SH-SY5Y (cell line): ENCODE measurements around the gene SF3B2.

ENCODE experiments used
- GATA2 ChIP-seq: IDR thresholded peaks from 2 replicates; pipeline ENCODE4 v1.6.1; 2011; ENCODE audit warnings: mild to moderate bottlenecking, low read depth, low read length
- GATA3 ChIP-seq: IDR thresholded peaks from 2 replicates; pipeline ENCODE4 v1.6.1; 2011; ENCODE audit warnings: low read depth, mild to moderate bottlenecking, low read length, moderate library complexity

SF3B2 gene

DNA sequence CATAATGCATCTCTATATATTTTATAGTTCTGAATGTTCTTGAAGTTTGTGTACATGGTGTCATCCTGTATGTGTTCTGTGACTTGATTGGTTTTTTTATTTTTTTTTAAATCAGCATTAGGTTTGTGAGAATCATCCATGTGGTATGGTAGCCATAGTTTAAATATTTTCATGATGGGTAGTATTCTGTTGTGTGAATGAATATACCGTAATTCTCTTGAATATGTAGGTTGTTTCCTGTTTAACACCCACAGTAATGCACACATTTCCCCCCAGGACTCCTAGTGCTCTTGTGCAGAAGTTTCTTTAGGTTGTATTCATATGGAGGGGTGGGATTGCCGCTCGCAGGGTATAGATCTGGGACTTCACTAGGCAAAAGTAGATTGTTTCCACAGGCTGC lies 19.9 kb downstream of the SF3B2 start:
- no peak for TF ChIP-seq GATA2
- no peak for TF ChIP-seq GATA3

DNA sequence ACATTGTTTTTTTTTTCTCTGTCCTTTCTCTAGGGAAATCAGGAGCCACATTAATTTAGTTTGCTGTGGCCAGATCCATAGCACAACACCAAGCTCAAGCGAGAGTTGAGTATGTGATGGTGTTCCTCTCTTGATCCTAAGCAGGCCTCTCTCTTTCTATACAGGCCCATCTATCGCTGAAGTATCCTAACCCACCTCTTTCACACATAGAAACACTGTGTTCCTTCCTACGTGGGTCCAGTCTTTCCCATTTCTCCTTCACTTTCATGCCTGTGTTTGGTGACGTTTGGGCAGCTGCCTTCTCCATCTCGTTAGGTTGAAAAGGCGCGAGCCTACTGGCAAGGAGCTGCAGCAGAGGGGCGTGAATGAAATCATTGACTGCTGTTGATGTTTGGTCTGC lies 20.4 kb downstream of the SF3B2 start:
- no peak for TF ChIP-seq GATA2
- TF ChIP-seq GATA3: no peak

DNA sequence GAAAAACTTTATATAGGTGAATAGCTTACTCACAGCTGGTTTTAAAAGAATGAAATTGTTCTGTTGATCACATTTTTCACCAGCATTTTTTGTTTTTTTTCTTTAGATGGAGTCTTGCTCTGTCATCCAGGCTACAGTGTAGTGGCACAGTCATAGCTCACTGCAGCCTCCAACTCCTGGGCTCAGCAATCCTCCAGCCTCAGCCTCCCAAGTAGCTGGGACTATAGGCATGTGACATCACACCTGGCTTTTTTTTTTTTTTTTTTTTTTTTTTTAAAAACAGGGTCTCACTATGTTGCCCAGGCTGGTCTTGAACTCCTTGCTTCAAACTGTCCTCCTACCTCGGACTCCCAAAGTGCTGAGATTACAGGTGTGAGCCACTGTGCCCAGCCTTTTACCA lies 21.5 kb downstream of the SF3B2 start:
- TF ChIP-seq GATA3 (no peak), GATA2 (no peak)

DNA sequence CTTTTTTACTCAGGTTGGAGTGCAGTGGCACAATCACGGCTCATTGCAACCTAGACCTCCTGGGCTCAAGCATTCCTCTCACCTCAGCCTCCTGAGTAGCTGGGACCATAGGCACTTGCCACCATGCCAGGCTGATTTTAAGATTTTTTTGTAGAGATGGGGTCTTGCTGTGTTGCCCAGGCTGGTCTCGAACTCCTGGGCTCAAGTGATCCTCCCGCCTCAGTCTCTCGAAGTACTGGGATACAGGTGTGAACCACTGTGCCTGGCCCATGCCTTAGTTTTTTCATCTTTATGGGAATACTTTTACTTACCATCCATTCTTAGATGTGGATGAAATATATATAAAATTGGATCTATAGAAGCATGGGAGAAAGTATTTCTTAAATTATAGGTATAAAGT lies 23.1 kb downstream of the SF3B2 start:
- no peak for TF ChIP-seq GATA3
- TF ChIP-seq GATA2: no peak

DNA sequence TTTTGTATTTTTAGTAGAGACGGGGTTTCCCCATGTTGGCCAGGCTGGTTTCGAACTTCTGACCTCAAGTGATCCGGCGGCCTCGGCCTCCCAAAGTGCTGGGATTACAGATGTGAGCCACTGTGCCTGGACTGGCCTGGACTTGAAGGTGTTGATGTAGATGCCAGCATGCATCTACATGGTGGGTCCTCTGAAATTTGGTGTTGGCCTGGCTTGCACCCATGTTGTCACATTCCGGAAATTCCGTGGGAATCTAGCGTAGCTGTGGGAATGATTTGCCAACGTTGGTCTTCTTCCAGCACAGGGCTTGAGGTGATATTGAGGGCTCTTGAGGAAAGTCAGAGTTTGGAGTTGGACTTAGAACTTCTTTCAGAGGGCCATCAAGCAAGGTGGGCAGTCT lies 24.4 kb downstream of the SF3B2 start:
- TF ChIP-seq GATA3 (no peak), GATA2 (no peak)

DNA sequence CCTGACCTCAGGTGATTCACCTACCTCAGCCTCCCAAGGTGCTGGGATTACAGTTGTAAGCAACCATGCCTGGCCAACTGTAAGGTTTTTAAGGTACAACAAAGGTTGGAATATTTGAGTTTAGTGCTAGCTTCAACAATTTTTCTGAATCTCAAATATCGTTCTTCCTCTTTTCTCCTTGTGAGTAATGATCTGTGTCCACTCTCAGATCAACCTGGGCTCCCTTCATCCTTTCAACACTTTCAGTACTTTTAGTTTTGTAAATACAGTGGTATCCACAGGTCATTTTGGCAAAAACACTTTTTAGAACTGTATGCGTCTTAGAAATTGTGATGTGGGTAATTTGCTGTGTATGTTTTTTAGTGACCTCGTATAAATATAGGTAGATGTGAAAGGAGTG lies 25.8 kb downstream of the SF3B2 start:
- no peak for TF ChIP-seq GATA3
- no peak for TF ChIP-seq GATA2

DNA sequence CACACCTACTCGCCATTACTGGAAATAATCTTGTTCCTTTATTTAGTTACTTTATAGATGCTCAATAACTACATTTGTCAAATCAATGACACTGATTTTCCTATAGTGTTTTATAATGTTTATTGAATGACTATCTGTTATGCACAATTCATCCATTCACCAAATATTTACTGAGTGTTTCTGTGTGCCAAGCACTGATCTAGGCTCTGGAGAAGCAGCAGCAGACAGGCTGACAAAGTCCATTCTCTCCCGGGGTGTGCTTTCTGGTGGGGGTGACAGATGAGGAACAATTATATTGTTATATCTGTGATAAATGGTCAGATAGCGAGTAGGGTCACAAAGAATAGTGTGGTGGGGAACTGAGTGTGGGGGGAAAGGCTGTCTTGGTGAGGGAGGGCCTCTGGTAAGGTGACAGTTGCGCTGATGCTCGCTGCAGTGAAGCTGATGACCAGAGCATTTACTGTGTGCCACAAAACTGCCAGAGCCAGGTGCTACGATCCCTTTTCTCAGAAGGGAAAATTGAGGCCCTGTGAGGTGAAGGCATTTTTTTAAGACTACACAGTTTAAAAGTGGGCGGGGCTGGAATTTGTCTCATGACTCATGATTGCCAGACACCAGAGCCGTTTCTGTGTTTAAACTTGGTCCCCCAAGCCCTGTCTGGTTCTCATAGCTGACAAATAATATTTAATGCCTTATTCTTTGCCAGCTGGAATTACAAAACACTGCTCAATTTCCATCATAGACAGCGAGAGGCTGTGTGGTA lies 28.1 kb downstream of the SF3B2 start:
- TF ChIP-seq GATA2 (no peak), GATA3 (no peak)

DNA sequence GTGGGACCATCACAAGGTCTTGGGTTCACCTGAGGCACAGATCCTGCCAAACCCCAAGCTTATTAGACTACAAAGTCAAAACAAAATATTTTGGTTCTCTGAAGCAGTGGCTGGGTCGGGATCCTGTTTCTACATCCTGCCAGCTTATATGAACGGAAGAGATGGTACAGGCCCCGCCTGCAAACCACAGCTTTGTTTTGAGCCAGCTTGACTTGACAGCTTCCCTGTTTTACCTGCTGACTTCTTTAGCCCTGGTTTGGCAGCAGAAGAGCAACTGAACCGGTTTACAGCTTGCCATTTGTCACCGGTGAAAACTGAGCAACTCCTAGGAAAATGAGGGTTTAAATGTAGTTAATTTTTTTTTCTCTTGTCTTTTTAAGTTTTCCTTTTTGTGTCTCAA lies 29.3 kb downstream of the SF3B2 start:
- no peak for TF ChIP-seq GATA3
- TF ChIP-seq GATA2: no peak

DNA sequence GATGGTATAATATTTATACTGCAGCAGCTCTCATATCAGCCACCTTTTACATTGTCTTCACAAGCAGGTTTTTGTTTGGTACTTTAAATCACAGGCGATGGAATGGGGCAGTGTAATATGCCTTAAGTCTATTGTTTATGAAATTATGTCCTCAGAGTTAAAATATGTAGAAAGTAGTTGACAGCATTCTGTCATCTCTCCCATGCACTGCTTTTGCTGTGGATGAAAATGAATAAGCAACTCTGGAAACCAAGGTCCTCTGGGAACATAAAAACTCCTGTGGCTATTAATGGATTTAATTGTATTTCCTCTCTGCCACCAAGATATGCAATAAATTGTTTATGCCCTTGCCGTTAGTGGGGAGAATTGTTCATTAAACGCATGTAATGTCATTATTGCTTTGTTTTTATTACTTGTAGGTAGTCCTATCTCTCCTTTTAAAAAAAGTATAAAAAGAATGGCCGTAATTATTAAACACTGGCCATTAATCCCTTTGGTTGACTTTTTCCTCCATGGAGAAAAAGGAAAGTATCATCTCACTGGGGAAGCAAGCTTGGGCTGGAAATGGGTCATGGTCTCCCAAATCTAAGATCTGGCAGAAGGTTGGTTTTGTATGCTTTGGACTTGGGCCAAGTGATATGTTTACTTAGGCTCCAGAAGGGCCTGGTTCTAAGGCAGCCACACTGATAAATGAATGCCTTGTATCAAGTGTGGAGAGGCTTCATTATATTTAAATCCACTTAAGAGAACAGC lies 31.0 kb downstream of the SF3B2 start:
- TF ChIP-seq GATA3: 0 out of 2 replicates have a peak, but pooled peaks have one; percentile 20
- TF ChIP-seq GATA2: peak; percentile 76

DNA sequence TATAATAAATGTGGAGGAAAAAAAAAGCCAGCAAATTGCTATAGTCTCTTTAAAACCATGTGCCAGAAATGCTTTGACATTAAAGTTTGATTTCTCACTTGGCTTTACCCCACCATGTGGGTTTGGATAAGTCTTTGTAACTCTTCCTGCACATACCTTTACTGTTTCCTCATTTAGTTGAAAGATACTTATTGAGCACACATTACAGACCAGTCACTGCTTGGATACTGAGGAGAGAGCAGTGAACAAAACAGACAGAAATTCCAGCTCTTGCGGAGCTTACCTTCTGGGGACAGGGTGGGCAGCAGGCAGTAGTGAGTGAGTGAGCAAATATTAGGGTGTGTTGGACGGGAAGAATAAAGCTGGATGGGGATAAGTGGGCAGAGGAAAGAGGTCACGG lies 31.6 kb downstream of the SF3B2 start:
- TF ChIP-seq GATA2 (no peak), GATA3 (no peak)

DNA sequence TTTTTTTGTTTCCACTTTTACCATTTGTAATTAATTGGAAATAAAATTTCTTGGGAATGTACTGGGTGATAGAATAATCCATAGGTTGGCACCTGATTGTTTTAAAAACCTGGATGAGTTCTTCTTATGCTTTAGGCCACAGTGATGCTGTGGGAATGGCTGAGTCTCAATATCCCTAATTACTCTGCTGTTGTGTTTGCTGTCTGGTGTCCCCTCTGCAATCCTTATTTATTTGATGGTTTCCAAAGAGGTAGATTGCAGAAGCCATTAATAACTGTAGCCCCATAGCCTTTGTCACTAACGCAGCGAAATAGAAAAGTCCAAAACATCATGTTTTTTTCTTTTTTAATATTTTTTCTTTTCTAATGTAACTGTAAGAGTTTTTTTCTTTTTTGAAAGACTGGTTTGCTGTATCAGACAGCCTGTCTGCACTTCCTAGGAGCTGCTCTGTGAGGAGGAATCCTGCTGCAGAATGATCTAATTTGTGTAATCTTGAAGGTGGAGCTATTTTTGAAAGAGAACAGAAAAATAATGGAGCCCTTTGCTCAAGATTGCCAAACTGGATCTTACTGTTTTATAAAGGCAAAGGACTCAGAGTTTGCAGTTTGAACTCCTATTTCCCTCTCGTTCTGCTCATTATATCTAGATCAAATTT lies 32.8 kb downstream of the SF3B2 start:
- TF ChIP-seq GATA2 (no peak), GATA3 (no peak)

DNA sequence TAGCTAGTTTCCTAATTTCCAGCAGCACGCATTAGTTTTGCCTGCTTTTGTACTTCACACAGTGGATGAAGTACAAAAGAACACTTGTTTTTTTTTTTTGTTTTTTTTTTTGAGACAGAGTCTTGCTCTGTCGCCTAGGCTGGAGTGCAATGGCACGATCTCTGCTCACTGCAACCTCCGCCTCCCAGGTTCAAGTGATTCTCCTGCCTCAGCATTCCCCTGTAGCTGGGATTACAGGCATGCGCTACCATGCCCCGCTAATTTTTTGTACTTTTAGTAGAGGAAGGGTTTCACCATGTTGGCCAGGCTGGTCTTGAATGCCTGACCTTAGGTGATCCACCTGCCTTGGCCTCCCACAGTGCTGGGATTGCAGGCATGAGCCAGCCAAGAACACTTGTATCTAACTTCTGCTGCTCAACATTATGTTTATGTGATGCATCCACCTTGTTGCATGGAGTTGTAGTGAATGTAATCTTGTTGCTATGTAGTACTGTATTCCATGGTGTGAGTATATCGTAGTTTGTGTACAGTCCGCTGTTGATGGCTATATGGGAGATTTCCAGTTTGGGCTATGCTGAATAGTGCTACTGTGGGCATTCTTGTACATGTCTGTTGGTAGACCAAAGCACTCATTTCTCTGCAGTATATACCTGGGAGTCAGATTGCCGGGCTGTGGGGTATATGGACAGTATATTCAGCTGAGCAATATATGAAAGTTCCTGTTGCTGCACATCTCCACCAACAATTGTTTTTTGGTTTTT lies 35.2 kb downstream of the SF3B2 start:
- TF ChIP-seq GATA2 (no peak), GATA3 (no peak)

DNA sequence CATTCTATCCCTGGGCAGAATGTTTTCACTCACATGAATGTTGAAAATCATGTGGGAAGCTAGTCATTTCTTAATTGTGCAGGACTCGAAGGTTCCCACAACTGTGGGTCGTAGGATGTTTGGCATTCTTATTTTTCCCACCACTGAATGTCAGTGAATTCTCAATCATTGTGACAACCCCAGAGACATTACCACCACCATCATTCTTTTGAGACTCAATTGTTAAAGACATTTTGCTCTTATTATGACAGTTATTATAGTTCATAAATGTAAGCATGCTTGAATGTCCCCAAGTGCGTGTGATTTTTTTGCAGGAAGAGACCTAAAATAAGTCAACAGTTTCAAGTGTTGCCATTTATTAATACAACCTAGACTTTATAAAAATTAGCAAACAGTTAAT lies 36.9 kb downstream of the SF3B2 start:
- TF ChIP-seq GATA2 (no peak), GATA3 (no peak)

DNA sequence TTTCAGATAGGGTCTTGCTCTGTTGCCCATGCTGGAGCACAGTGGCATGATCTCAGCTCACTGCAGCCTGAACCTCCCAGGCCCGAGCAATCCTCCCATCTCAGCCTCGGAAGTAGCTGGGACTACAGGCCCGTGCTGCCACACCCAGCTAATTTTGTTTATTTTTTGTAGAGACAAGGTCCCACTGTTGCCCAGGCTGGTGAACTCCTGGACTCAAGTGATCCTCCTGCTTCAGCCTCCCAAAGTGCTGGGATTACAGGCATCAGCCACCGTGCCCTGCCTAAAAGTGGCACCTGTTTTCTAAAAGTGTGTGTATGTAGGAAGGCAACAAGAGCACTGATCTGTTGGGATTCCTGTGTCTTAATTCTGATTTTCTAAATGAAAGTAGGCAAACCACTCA lies 38.1 kb downstream of the SF3B2 start:
- TF ChIP-seq GATA2 (no peak), GATA3 (no peak)
